ENCODE data around the gene SERPINA12.

DNA sequence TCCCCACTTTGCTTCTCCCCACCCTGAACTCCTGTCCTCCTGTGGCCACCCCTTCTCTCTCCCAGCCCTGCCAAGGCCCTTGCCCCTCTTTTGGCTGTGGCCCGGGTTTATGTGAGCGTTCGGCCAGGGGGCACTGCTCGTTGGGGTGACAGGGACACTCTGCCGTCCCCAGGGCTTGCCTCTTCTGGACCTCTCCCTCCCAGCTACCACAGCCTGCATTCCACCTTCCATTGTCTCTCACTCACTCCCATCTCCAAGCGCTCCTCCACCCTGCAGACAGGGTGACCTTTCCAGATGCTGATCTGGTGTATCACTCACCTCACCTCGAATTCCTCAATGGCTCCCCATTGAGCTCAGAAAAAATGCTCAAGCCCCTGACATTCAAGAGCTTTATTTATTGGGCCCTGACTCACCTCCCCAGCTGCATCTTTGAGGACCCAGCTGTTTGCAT, 34.7 kb downstream of the SERPINA12 start:
- TF ChIP-seq TAF1 (IDR thresholded peaks at IDR 0.05; ENCODE audit: borderline replicate concordance, insufficient read depth, low read length) (no peak), POLR2AphosphoS5 (IDR thresholded peaks at IDR 0.05; ENCODE audit: low read depth, low read length) (no peak)
- TF ChIP-seq, protein P1, sequence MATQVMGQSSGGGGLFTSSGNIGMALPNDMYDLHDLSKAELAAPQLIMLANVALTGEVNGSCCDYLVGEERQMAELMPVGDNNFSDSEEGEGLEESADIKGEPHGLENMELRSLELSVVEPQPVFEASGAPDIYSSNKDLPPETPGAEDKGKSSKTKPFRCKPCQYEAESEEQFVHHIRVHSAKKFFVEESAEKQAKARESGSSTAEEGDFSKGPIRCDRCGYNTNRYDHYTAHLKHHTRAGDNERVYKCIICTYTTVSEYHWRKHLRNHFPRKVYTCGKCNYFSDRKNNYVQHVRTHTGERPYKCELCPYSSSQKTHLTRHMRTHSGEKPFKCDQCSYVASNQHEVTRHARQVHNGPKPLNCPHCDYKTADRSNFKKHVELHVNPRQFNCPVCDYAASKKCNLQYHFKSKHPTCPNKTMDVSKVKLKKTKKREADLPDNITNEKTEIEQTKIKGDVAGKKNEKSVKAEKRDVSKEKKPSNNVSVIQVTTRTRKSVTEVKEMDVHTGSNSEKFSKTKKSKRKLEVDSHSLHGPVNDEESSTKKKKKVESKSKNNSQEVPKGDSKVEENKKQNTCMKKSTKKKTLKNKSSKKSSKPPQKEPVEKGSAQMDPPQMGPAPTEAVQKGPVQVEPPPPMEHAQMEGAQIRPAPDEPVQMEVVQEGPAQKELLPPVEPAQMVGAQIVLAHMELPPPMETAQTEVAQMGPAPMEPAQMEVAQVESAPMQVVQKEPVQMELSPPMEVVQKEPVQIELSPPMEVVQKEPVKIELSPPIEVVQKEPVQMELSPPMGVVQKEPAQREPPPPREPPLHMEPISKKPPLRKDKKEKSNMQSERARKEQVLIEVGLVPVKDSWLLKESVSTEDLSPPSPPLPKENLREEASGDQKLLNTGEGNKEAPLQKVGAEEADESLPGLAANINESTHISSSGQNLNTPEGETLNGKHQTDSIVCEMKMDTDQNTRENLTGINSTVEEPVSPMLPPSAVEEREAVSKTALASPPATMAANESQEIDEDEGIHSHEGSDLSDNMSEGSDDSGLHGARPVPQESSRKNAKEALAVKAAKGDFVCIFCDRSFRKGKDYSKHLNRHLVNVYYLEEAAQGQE (IDR thresholded peaks at IDR 0.05; ENCODE audit: insufficient read depth in 1 of 2, low read depth in 2 of 2, low read length in 2 of 2) = no peak
